Transverse colon (tissue), 4 donors: ENCODE results near the gene DAZAP1. TPM values are rescaled to one million over a fixed set of nuclear protein-coding genes. Genes with fewer than 3 reads are reported as not detected.

Experiments used
- DNase-seq: peaks from one replicate; pipeline ENCODE4 v3.0.0-alpha.2; 2019
- H3K27ac ChIP-seq, 4 donors: fragments of 200-600 bp; sonication (generic); 2 replicates each; pipeline ENCODE4 v1.5.1; 2016 to 2018; ENCODE audit warnings: inconsistent platforms in 4 of 4
- H3K27me3 ChIP-seq: fragments of 200-600 bp; sonication (generic); 2 replicates; pipeline ENCODE4 v1.5.1; 2017; ENCODE audit warnings: inconsistent platforms
- H3K36me3 ChIP-seq, 4 donors: fragments of 200-600 bp; sonication (generic); 2 replicates each; pipeline ENCODE4 v1.5.1; 2017 to 2019; ENCODE audit warnings: inconsistent platforms in 4 of 4
- H3K4me1 ChIP-seq, 4 donors: fragments of 200-600 bp; sonication (generic); 2 replicates each; pipeline ENCODE4 v1.5.1; 2017 to 2020; ENCODE audit warnings: inconsistent platforms in 4 of 4
- H3K4me3 ChIP-seq, 4 donors: fragments of 200-600 bp; sonication (generic); 1 replicate in 1 of 4; 2 replicates in 3 of 4; pipeline versions ENCODE4 v1.5.1 to v1.6.1; 2017 to 2019; ENCODE audit warnings: inconsistent platforms in 4 of 4
- H3K9me3 ChIP-seq, 2 donors: fragments of 200-600 bp; sonication (generic); 2 replicates each; pipeline ENCODE4 v1.5.1; 2017 to 2019; ENCODE audit warnings: inconsistent platforms in 2 of 2
- EP300 ChIP-seq: sonication (generic); formaldehyde crosslinking; IDR thresholded peaks from one replicate; pipeline ENCODE4 v1.6.1; 2017; ENCODE audit warnings: antibody characterized with exemption, low read depth
- POLR2A ChIP-seq: fragments of 450-650 bp; IDR thresholded peaks from one replicate; pipeline ENCODE4 v1.6.1; 2016; ENCODE audit warnings: antibody characterized with exemption, mild to moderate bottlenecking, moderate library complexity
- POLR2AphosphoS5 ChIP-seq, 3 donors: sonication (generic); formaldehyde crosslinking; IDR thresholded peaks; one replicate each; pipeline ENCODE4 v1.6.1; 2016; ENCODE audit warnings: antibody characterized with exemption in 3 of 3
- WGBS, 2 donors: methylation state at CpG; one replicate each; pipeline ENCODE4 v1.1.5; 2018; ENCODE audit warnings: low coverage in 1 of 2; 5-methylcytosine and 5-hydroxymethylcytosine counted together
- in situ Hi-C, 4 donors: fragments of 200-750 bp; cut with MboI; loops; one replicate each; pipeline versions ENCODE4 v1.15.0 to v1.15.1; 2017; ENCODE audit warnings: low sequenced_read_pairs in 3 of 4, low pct_ligation_motif_present in 1 of 4, low pct_unique_long_range_greater_than_20kb in 1 of 4
- intact Hi-C: fragments of 100-400 bp; cut with DNase I; formaldehyde crosslinking; loops from one replicate; pipeline ENCODE4 v1.15.1; 2023; ENCODE audit warnings: low total_unique reads
- total RNA-seq, 4 donors: library from RNA; depleted of rRNA; stranded (reverse); fragments of >200 nt; gene quantifications; one replicate each; pipeline ENCODE4 v1.1.0, GENCODE V29; 2016
- TF ChIP-seq, protein P1 (sequence below), 5 experiments: fragments of 200-600 bp in 3 of 5; fragments of 450-650 bp in 2 of 5; sonication (generic) in 3 of 5; IDR thresholded peaks; 1 replicate in 2 of 5; 2 replicates in 3 of 5; pipeline ENCODE4 v1.5.1; 2016 to 2017; ENCODE audit warnings: antibody characterized with exemption in 5 of 5, inconsistent platforms in 3 of 5, mild to moderate bottlenecking in 2 of 5, moderate library complexity in 1 of 5

DAZAP1 gene
- total RNA-seq, 4 donors from 2014 or later, result 36.3 to 77.2 (median 41.6) TPM

DNA sequence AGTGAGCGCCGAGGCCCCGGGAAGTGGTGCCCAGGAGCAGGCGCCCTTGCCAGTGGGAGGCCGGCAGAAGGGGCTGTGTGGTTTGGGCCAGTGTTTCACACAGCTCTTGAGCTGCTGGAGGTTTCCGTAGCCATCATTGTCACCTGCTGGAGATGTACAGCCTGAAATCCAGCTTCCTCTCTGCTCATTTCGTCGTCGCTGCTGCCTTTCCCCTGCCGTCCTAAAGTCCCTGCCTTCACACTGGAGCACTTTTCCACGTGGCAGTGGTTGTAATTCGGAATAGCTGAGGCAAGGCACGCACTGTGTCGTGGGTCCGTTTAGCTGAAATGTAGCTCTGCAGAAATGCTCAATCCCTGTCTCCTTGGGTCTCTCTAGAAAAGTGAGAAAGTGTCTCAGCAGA is 13.2 kb downstream of the DAZAP1 start:
- in situ Hi-C loops, result no loop called here
- WGBS, 2 donors, result 93% methylated on average over 15 of the region's 15 CpGs; no CpG with 5 or more reads in 1 of the 2 donors
- H3K27ac ChIP-seq, result no peak overlapping the region
- no peaks in the 10 kb centered on the region for H3K9me3 ChIP-seq
- peaks cover 16 to 30% (median 22%) of the 10 kb centered on the region in 4 donors for H3K4me1 ChIP-seq
- H3K36me3 ChIP-seq, result peaks cover 0 to 43% (median 17%) of the 10 kb centered on the region in 4 donors
- no peak for TF ChIP-seq POLR2A
- TF ChIP-seq, protein P1, sequence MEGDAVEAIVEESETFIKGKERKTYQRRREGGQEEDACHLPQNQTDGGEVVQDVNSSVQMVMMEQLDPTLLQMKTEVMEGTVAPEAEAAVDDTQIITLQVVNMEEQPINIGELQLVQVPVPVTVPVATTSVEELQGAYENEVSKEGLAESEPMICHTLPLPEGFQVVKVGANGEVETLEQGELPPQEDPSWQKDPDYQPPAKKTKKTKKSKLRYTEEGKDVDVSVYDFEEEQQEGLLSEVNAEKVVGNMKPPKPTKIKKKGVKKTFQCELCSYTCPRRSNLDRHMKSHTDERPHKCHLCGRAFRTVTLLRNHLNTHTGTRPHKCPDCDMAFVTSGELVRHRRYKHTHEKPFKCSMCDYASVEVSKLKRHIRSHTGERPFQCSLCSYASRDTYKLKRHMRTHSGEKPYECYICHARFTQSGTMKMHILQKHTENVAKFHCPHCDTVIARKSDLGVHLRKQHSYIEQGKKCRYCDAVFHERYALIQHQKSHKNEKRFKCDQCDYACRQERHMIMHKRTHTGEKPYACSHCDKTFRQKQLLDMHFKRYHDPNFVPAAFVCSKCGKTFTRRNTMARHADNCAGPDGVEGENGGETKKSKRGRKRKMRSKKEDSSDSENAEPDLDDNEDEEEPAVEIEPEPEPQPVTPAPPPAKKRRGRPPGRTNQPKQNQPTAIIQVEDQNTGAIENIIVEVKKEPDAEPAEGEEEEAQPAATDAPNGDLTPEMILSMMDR (IDR thresholded peaks at IDR 0.05), result no peak
- TF ChIP-seq POLR2AphosphoS5 (IDR thresholded peaks at IDR 0.05), result no peak
- TF ChIP-seq EP300, result no peak
- no peak overlapping the region for H3K4me3 ChIP-seq
- intact Hi-C loops, result no loop called here
- no peak for DNase-seq
- no peaks in the 10 kb centered on the region for H3K27me3 ChIP-seq

DNA sequence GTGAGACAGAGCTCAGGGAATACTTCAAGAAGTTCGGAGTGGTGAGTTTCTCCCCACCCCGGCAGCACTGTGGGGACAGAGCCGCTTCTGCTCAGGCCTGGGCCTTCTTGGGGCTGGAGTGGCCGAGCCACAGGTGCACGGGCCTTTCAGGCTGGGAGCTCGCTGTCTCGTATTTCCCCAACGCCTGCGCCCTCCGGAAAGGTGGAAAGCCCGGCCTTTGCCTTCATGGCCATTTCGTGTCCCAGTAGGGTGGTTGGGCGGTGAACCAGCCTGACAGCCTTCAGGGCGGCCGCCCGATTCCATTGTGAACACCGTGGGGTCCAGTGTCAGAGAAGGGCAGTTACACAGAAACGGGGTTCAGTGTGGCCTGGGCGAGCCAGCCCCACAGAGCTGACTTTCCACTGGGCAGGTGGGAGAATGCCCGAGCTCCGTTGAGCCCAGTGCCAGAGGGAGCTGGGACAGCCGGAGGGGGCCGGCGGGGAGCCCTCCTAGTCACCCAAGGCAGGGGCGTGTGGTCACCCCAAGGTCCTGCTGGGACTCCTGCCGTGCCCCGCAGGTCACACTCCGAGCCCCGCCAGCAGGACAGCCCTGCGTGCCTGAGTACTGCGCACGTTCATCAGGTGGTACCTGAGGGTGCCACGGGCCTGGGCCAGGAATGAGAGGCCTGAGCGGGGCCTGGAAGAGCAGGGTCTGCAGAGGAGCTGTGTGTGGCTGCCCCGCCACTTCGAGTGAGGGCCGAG is 14.0 kb downstream of the DAZAP1 start:
- H3K27me3 ChIP-seq, result no peaks in the 10 kb centered on the region
- H3K4me3 ChIP-seq, result no peak overlapping the region
- intact Hi-C loops, result no loop called here
- DNase-seq, result no peak
- peaks cover 0 to 44% (median 20%) of the 10 kb centered on the region in 4 donors for H3K36me3 ChIP-seq
- TF ChIP-seq EP300 (no peak), POLR2AphosphoS5 (IDR thresholded peaks at IDR 0.05) (no peak), POLR2A (no peak)
- TF ChIP-seq, protein P1 (IDR thresholded peaks at IDR 0.05), result no peak
- H3K27ac ChIP-seq, result peak overlapping the region in 2 of 4 donors; percentile 6 to 60
- peaks cover 8 to 22% (median 14%) of the 10 kb centered on the region in 4 donors for H3K4me1 ChIP-seq
- no peaks in the 10 kb centered on the region for H3K9me3 ChIP-seq
- in situ Hi-C loops, result no loop called here
- 94% methylated on average over 24 of the region's 37 CpGs; no CpG with 5 or more reads in 1 of the 2 donors for WGBS, 2 donors

DNA sequence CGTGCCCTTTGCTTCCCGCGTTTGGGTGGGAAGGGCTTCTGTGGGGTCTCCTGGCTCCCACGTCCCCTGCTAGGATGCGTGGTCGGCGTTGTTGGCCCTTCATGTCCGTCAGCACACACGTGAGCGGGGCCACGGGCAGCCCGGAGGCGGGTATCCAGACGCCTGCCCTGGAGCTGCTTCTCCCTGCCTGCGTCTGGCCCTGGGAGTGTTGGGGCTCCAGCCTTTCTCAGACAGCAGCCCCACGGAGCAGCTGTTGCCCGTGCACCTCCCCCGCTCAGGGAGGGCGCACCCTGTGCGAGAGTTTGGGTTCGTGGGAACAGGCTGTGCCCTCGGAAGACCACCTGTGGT is 14.5 kb downstream of the DAZAP1 start:
- Histone ChIP-seq H3K36me3 (peaks cover 0 to 45% (median 22%) of the 10 kb centered on the region in 4 donors), H3K27me3 (no peaks in the 10 kb centered on the region), H3K4me1 (peaks cover 3 to 17% (median 9%) of the 10 kb centered on the region in 4 donors), H3K27ac (peak overlapping the region in 3 of 4 donors; percentile 6 to 60 (median 8)), H3K4me3 (no peak overlapping the region), H3K9me3 (no peaks in the 10 kb centered on the region)
- in situ Hi-C loops (no loop called here), intact Hi-C loops (no loop called here)
- DNase-seq, result no peak
- TF ChIP-seq POLR2AphosphoS5 (IDR thresholded peaks at IDR 0.05) (no peak), EP300 (no peak)
- 90% methylated on average over 22 of the region's 22 CpGs; no CpG with 5 or more reads in 1 of the 2 donors for WGBS, 2 donors

DNA sequence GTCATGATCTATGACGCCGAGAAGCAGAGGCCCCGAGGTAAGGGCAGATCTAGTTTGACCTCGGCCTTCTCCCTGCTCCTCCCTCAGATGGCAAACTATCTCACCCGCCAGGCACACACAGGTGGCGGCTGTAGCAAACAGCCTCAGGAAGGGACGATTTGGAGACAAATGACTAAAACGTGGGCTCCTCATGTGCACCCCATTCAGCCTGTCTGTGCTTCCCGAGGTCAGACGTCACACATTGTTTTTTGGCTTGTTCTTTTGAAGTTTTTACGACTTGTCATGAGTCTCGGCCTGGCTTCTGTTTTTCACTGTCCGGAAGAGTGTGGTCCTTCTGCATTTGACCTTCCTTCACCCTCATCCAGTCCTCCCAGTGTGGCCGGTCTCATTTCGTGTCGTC is 15.0 kb downstream of the DAZAP1 start:
- 60 to 78% methylated on average over 9 to 14 of the region's 16 CpGs for WGBS, 2 donors
- no peaks in the 10 kb centered on the region for H3K9me3 ChIP-seq
- H3K36me3 ChIP-seq, result peaks cover 0 to 45% (median 22%) of the 10 kb centered on the region in 4 donors
- in situ Hi-C loops (no loop called here), intact Hi-C loops (no loop called here)
- H3K4me1 ChIP-seq, result peaks cover 0 to 12% (median 5%) of the 10 kb centered on the region in 4 donors
- H3K27ac ChIP-seq, result peak overlapping the region in 3 of 4 donors; percentile 8 to 60 (median 18)
- no peak overlapping the region for H3K4me3 ChIP-seq
- TF ChIP-seq POLR2A (no peak), POLR2AphosphoS5 (IDR thresholded peaks at IDR 0.05) (no peak), EP300 (no peak)
- TF ChIP-seq, protein P1 (IDR thresholded peaks at IDR 0.05), result no peak
- H3K27me3 ChIP-seq, result no peaks in the 10 kb centered on the region
- no peak for DNase-seq
